GM10266 (cell line): Measurements from ENCODE around the gene MPHOSPH6.

Source experiments
- DNase-seq: peaks from one replicate; pipeline ENCODE4 v3.0.0; 2012; ENCODE audit errors: extremely low spot score
- TF ChIP-seq, protein P1 (sequence below): IDR thresholded peaks from 2 replicates; pipeline ENCODE4 v1.5.1; 2012; ENCODE audit warnings: mild to moderate bottlenecking, low read depth; ENCODE audit not compliant: control insufficient read depth, insufficient read depth; ENCODE audit errors: missing control alignments

MPHOSPH6 gene

GRCh38 chr16:82175627-82176026 is 5.6 kb upstream of the MPHOSPH6 start:
- TF ChIP-seq, protein P1, sequence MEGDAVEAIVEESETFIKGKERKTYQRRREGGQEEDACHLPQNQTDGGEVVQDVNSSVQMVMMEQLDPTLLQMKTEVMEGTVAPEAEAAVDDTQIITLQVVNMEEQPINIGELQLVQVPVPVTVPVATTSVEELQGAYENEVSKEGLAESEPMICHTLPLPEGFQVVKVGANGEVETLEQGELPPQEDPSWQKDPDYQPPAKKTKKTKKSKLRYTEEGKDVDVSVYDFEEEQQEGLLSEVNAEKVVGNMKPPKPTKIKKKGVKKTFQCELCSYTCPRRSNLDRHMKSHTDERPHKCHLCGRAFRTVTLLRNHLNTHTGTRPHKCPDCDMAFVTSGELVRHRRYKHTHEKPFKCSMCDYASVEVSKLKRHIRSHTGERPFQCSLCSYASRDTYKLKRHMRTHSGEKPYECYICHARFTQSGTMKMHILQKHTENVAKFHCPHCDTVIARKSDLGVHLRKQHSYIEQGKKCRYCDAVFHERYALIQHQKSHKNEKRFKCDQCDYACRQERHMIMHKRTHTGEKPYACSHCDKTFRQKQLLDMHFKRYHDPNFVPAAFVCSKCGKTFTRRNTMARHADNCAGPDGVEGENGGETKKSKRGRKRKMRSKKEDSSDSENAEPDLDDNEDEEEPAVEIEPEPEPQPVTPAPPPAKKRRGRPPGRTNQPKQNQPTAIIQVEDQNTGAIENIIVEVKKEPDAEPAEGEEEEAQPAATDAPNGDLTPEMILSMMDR: no peak
- DNase-seq: no peak

- TF ChIP-seq, protein P1: no peak
- DNase-seq: no peak
Measured at GRCh38 chr16:82167670-82168069, 2.4 kb downstream of the MPHOSPH6 start.

GRCh38 chr16:82160226-82160625 is 9.8 kb downstream of the MPHOSPH6 start:
- no peak for DNase-seq
- TF ChIP-seq, protein P1: no peak

DNA sequence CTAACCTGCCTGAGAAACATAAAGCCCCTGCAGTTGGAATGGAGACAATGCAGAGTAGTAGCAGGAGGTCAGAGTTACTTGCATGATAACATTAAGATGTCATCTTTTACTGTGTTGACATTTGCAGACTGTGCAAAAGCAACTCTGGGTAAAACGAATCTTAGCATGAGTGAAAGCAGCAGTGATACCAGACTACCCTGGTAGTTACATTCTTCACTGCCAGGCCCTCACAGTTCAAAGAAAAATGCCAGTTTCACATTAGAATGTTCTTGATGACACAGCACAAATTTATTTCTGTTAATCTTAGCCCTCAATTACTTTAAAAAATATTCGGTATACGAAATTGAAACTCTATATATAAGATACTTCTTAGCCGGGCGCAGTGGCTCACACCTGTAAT is 12.2 kb downstream of the MPHOSPH6 start:
- TF ChIP-seq, protein P1: no peak
- no peak for DNase-seq

GRCh38 chr16:82157534-82157812 is 12.6 kb downstream of the MPHOSPH6 start:
- TF ChIP-seq, protein P1: no peak
- DNase-seq: no peak

GRCh38 chr16:82156761-82157533 is 13.1 kb downstream of the MPHOSPH6 start:
- TF ChIP-seq, protein P1: no peak
- no peak for DNase-seq

- TF ChIP-seq, protein P1: no peak
- no peak for DNase-seq
Measured at GRCh38 chr16:82152641-82153112, 17.3 kb downstream of the MPHOSPH6 start.
